Loucy (cell line): ENCODE measurements around the gene PCSK4.

ENCODE experiments used
- CTCF ChIP-seq: fragments of 200-600 bp; sonication (generic); conservative IDR thresholded peaks from 2 replicates; pipeline ENCODE4 v1.5.1; 2014; ENCODE audit warnings: mild to moderate bottlenecking, antibody characterized with exemption, low read length
- EZH2phosphoT487 ChIP-seq: fragments of 200-600 bp; IDR thresholded peaks from 2 replicates; pipeline ENCODE4 v1.6.1; 2018; ENCODE audit warnings: antibody characterized with exemption, mild to moderate bottlenecking, moderate library complexity, borderline replicate concordance

GRCh38 chr19:1465191-1466016, 24.7 kb downstream of the PCSK4 start:
- TF ChIP-seq CTCF = no peak
- TF ChIP-seq EZH2phosphoT487 = no peak
